ENCODE measurements around the gene NR6A1. TPM values are rescaled to one million over a fixed set of nuclear protein-coding genes. Genes with fewer than 3 reads are reported as not detected.

The NR6A1 gene
- total RNA-seq, 1 donor: 0.36 TPM

DNA sequence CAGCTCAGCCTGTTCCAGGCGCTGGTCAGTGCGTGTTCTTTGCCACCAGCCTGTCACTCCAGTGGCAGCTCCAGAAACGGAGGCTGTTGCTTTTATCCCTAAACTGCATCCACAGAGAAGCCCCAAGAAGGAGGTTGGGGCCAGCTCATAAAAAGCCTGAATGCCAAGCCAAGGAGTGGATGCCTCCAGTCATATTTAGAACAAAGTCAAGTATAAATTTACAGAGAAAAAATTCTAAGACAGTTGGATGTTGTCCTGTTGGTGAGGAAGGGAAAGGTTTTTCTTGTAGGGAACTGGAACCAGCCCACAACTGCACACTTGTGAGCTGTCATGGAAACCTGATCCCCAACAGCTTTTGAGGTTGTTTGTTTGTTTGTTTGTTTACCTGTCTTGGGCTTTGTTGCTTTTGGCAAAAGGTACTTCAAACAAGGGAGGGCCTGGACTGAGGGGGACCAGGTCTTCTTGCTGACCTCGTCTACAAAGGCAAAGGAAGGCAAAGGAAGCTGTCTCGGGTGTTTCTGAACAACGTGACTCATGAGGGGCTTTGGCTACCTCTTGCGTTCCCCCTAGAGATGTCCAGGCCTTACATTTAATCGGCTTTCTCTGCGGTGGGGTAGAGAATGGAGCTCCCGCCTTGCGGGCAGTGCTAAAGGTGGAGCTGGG, 42.5 kb upstream of the NR6A1 start:
- H3K4me2 ChIP-seq (ENCODE audit: insufficient read depth, low read length): no peak overlapping the region
- no peaks in the 10 kb centered on the region for H4K20me1 ChIP-seq (ENCODE audit: insufficient read depth, low read length)
- no peak overlapping the region for H3K4me3 ChIP-seq (ENCODE audit: insufficient read depth, low read length)
- TF ChIP-seq, protein P1, sequence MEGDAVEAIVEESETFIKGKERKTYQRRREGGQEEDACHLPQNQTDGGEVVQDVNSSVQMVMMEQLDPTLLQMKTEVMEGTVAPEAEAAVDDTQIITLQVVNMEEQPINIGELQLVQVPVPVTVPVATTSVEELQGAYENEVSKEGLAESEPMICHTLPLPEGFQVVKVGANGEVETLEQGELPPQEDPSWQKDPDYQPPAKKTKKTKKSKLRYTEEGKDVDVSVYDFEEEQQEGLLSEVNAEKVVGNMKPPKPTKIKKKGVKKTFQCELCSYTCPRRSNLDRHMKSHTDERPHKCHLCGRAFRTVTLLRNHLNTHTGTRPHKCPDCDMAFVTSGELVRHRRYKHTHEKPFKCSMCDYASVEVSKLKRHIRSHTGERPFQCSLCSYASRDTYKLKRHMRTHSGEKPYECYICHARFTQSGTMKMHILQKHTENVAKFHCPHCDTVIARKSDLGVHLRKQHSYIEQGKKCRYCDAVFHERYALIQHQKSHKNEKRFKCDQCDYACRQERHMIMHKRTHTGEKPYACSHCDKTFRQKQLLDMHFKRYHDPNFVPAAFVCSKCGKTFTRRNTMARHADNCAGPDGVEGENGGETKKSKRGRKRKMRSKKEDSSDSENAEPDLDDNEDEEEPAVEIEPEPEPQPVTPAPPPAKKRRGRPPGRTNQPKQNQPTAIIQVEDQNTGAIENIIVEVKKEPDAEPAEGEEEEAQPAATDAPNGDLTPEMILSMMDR (IDR thresholded peaks at IDR 0.05; ENCODE audit: extremely low read depth, low read depth, low read length): no peak
- no peaks in the 10 kb centered on the region for H3K27me3 ChIP-seq (ENCODE audit: insufficient read depth, low read length)
- DNase-seq (ENCODE audit: insufficient read length, low spot score, missing footprints): no peak
- no peaks in the 10 kb centered on the region for H3K79me2 ChIP-seq (ENCODE audit: insufficient read depth, low read length)
- H3K27ac ChIP-seq (ENCODE audit: low read depth, low read length): no peak overlapping the region
- H2AFZ ChIP-seq (ENCODE audit: low read length): no peak overlapping the region
- no peaks in the 10 kb centered on the region for H3K36me3 ChIP-seq (ENCODE audit: insufficient read depth, low read length)
- H3K9me3 ChIP-seq (ENCODE audit: low read depth, low read length): no peaks in the 10 kb centered on the region
- H3K4me1 ChIP-seq (ENCODE audit: insufficient read depth, low read length): peaks cover 34% of the 10 kb centered on the region

DNA sequence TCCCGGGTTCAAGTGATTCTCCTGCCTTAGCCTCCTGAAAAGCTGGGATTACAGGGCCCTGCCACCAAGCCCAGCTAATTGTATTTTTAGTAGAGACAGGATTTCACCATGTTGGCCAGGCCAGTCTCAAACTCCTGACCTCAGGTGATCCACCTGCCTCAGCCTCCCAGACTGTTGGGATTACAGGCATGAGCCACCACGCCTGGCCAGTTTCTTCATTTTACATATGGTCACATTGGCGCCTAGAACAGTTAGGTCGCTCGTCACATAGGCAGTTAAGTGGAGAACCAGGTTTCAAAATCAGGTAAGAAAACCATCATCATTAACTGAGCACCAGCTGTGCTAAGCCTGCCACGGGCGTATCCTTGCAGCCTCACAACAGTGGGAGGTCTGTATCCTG, 41.9 kb upstream of the NR6A1 start:
- Histone ChIP-seq H3K4me2 (ENCODE audit: insufficient read depth, low read length) (peak overlapping the region; percentile 78), H4K20me1 (ENCODE audit: insufficient read depth, low read length) (no peaks in the 10 kb centered on the region), H3K27me3 (ENCODE audit: insufficient read depth, low read length) (no peaks in the 10 kb centered on the region), H3K4me3 (ENCODE audit: insufficient read depth, low read length) (peak overlapping the region; percentile 41), H3K27ac (ENCODE audit: low read depth, low read length) (peak overlapping the region; percentile 91), H3K9me3 (ENCODE audit: low read depth, low read length) (no peaks in the 10 kb centered on the region), H3K79me2 (ENCODE audit: insufficient read depth, low read length) (no peaks in the 10 kb centered on the region), H2AFZ (ENCODE audit: low read length) (peak overlapping the region; percentile 77), H3K36me3 (ENCODE audit: insufficient read depth, low read length) (no peaks in the 10 kb centered on the region), H3K4me1 (ENCODE audit: insufficient read depth, low read length) (peaks cover 28% of the 10 kb centered on the region)
- no peak for DNase-seq (ENCODE audit: insufficient read length, low spot score, missing footprints)
- TF ChIP-seq, protein P1 (IDR thresholded peaks at IDR 0.05; ENCODE audit: extremely low read depth, low read depth, low read length): no peak

DNA sequence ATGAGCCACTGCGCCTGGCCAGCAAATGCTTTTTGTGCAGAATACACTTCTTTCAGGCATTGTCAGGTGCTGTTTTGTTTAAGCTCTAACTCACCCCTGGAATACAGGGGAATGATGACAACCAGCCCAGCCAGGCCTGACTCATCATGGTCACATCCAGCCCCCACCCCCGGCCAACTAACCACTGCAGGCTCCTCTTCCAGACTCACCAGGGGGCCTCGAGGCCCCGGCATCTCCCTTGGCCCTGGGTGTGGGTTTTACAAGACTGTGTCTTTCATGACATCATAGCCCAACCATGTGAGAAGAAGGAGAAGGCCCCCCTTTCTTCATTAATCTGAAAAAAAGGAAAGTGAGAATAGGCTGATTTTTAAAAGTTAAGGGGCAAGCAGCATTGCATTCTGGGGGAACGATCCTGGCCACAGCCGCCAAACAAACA, 41.3 kb upstream of the NR6A1 start:
- TF ChIP-seq, protein P1 (IDR thresholded peaks at IDR 0.05; ENCODE audit: extremely low read depth, low read depth, low read length): no peak
- Histone ChIP-seq H3K9me3 (ENCODE audit: low read depth, low read length) (no peaks in the 10 kb centered on the region), H3K79me2 (ENCODE audit: insufficient read depth, low read length) (no peaks in the 10 kb centered on the region), H2AFZ (ENCODE audit: low read length) (peak overlapping the region; percentile 77), H3K27me3 (ENCODE audit: insufficient read depth, low read length) (no peaks in the 10 kb centered on the region), H3K27ac (ENCODE audit: low read depth, low read length) (peak overlapping the region; percentile 91), H3K4me2 (ENCODE audit: insufficient read depth, low read length) (peak overlapping the region; percentile 78), H3K4me3 (ENCODE audit: insufficient read depth, low read length) (peak overlapping the region; percentile 41), H3K4me1 (ENCODE audit: insufficient read depth, low read length) (peaks cover 27% of the 10 kb centered on the region), H3K36me3 (ENCODE audit: insufficient read depth, low read length) (no peaks in the 10 kb centered on the region), H4K20me1 (ENCODE audit: insufficient read depth, low read length) (no peaks in the 10 kb centered on the region)
- DNase-seq (ENCODE audit: insufficient read length, low spot score, missing footprints): peak; percentile 98

DNA sequence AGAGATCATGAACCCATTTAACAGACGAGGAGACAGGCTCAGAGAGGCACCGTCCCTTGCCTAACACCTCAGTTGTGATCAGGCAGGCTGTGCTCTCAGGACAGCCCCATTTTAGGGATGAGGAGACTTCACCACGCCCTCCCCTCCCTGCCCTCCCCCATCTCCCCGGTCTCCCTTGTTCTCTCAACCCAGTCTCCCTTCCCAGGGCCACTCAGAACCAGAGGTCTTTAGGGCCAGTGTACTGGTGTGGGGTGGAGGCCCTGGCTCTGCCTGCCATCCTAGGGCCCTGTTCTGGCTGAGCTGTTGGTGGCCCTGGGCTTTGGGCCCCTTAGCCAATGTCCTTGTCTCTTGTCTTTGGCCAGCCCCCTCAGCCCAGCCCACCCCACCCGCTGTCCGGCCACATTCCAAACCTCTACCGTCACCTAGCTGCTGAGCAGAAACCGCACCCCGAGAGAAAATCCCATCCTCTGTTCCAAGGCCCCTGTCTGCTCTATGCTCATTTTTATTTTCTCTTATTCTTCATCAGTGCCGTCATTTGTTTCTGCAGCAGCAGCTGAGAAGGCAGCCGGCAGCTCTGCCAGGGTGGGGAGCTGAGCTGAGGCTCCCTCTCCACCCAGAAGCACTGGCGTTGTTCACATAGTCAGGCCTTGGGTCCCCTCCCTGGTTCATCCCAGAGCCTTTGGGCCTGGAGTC, 39.7 kb upstream of the NR6A1 start:
- H3K27ac ChIP-seq (ENCODE audit: low read depth, low read length): peak overlapping the region; percentile 91
- TF ChIP-seq, protein P1 (IDR thresholded peaks at IDR 0.05; ENCODE audit: extremely low read depth, low read depth, low read length): no peak
- no peaks in the 10 kb centered on the region for H3K79me2 ChIP-seq (ENCODE audit: insufficient read depth, low read length)
- H2AFZ ChIP-seq (ENCODE audit: low read length): peak overlapping the region; percentile 59
- peaks cover 27% of the 10 kb centered on the region for H3K4me1 ChIP-seq (ENCODE audit: insufficient read depth, low read length)
- DNase-seq (ENCODE audit: insufficient read length, low spot score, missing footprints): peak; percentile 93
- H3K9me3 ChIP-seq (ENCODE audit: low read depth, low read length): no peaks in the 10 kb centered on the region
- H3K27me3 ChIP-seq (ENCODE audit: insufficient read depth, low read length): no peaks in the 10 kb centered on the region
- no peaks in the 10 kb centered on the region for H4K20me1 ChIP-seq (ENCODE audit: insufficient read depth, low read length)
- H3K4me3 ChIP-seq (ENCODE audit: insufficient read depth, low read length): peak overlapping the region; percentile 19
- H3K36me3 ChIP-seq (ENCODE audit: insufficient read depth, low read length): no peaks in the 10 kb centered on the region
- peak overlapping the region; percentile 13 for H3K4me2 ChIP-seq (ENCODE audit: insufficient read depth, low read length)

Data from osteoblast (primary cell).